ENCODE data around the gene CNTNAP2. TPM values are rescaled to one million over a fixed set of nuclear protein-coding genes. Genes with fewer than 3 reads are reported as not detected.

The CNTNAP2 gene
- total and polyA plus RNA-seq, 2 of the 4 experiments (the other 2 are of a cell fraction), result not detected

GRCh38 chr7:147829016-147829415 is 1712.4 kb downstream of the CNTNAP2 start:
- no CpG with 5 or more reads among the region's 2 CpGs for WGBS, 2 experiments (ENCODE audit: extremely low coverage in 2 of 2, insufficient read length in 1 of 2)
- in situ Hi-C loops (cut with MboI; ENCODE audit: low sequenced_read_pairs) (no loop called here), intact Hi-C loops (cut with micrococcal nuclease) (no loop called here), dilution Hi-C loops (cut with HindIII; ENCODE audit: low sequenced_read_pairs, unreplicated experiment) (no loop called here)
- H4K5ac ChIP-seq (ENCODE audit: low read depth, low read length), result no peak overlapping the region
- no peak overlapping the region for H2BK120ac ChIP-seq (ENCODE audit: low read depth, low read length)
- no peaks in the 10 kb centered on the region for H3K9me1 ChIP-seq (ENCODE audit: insufficient read depth, low read length)
- TF ChIP-seq RAD21 (IDR thresholded peaks at IDR 0.05; ENCODE audit: low read length), result no peak
- TF ChIP-seq CHD1 (IDR thresholded peaks at IDR 0.05; ENCODE audit: low read depth, low read length), result no peak
- BruUV-seq (replicated peaks), result no TSS peak
- no peaks in the 10 kb centered on the region for H4K20me1 ChIP-seq (ENCODE audit: insufficient read depth, low read length)
- no peak overlapping the region for H2BK5ac ChIP-seq (ENCODE audit: low read depth, low read length, poor library complexity, severe bottlenecking)
- no peak for ATAC-seq (ENCODE audit: low read depth)
- no peaks in the 10 kb centered on the region for H3K27me3 ChIP-seq (ENCODE audit: control insufficient read depth, insufficient read depth, low read length)
- H3K14ac ChIP-seq (replicated peaks; ENCODE audit: low read depth, low read length), result no peak overlapping the region
- no peak overlapping the region for H4K8ac ChIP-seq (ENCODE audit: low read depth in 2 of 2, low read length in 2 of 2)
- no peak overlapping the region for H3K56ac ChIP-seq (ENCODE audit: extremely low read depth, insufficient read depth, low read length)
- H2AFZ ChIP-seq (replicated peaks; ENCODE audit: low read length, poor library complexity), result no peak overlapping the region
- H3K4me2 ChIP-seq (ENCODE audit: low read depth, low read length), result no peak overlapping the region
- no peak overlapping the region for H4K91ac ChIP-seq (ENCODE audit: insufficient read depth, low read depth, low read length)
- H2AK9ac ChIP-seq (replicated peaks; ENCODE audit: low read depth, low read length, poor library complexity), result no peak overlapping the region
- H3K27ac ChIP-seq (ENCODE audit: insufficient read depth, low read length), result no peak overlapping the region
- H3K18ac ChIP-seq (ENCODE audit: low read depth, low read length), result no peak overlapping the region
- H3K36me3 ChIP-seq (ENCODE audit: control insufficient read depth, insufficient read depth, low read length), result no peaks in the 10 kb centered on the region
- H2BK15ac ChIP-seq (ENCODE audit: low read depth, low read length), result no peak overlapping the region
- H3K4ac ChIP-seq (ENCODE audit: low read depth, low read length), result no peak overlapping the region
- no peak overlapping the region for H3K23ac ChIP-seq (ENCODE audit: low read depth, low read length)
- POLR2A ChIA-PET (ENCODE audit: unreplicated experiment), result no interaction called here
- H3K79me1 ChIP-seq (ENCODE audit: low read depth in 1 of 2, low read length in 2 of 2), result no peaks in the 10 kb centered on the region
- H3K4me3 ChIP-seq (ENCODE audit: insufficient read depth, low read depth, low read length), result no peak overlapping the region
- no peak overlapping the region for H2AK5ac ChIP-seq (ENCODE audit: low read depth, low read length)
- peaks cover 6% of the 10 kb centered on the region; the same call in 1 of the 2 replicates for H3K9me3 ChIP-seq (ENCODE audit: control insufficient read depth, insufficient read depth, low read length)
- no peak for DNase-seq
- H3K4me1 ChIP-seq (ENCODE audit: control insufficient read depth, insufficient read depth, low read length), result no peaks in the 10 kb centered on the region
- H2BK20ac ChIP-seq (ENCODE audit: low read depth, low read length), result no peak overlapping the region
- CTCF ChIA-PET, result no interaction called here
- H3K9ac ChIP-seq (ENCODE audit: low read depth, low read length), result no peak overlapping the region
